Middle frontal gyrus (tissue), 1 donor: ENCODE results near the gene CLDN6.

Source experiments
- DNase-seq: peaks from one replicate; pipeline ENCODE4 v3.0.0-alpha.2; 2015; ENCODE audit warnings: low spot score; ENCODE audit errors: extremely low spot score

The CLDN6 gene

DNA sequence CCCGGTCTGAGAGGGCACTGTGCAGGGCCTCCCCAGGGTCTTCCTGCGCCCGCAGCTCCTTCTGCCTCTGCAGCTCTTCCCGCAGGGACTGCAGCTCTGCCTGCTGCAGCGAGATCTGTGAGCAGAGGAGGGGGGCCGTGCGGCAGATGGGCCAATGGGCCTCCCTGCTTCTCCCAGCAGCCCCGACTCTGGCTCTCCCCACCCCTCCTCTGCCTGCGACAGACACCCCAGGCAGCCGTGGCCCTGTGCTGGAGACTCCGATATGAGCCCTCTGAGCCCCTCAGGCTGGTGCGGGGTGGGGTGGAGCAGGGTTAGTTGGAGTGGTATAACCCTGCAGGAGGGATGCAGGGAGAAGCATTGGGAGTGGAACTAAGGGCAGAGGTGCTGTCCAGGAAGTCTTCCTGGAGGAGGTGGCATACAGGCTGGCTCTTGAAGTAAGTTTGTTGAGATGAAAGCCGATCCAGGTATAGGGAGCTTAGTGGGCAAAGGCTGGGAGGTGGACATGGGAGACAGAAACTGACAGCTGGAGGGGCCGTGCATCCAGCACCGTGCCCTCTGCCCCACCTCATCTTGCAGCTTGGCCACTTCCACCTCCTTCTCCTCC lies 10.8 kb upstream of the CLDN6 start:
- no peak for DNase-seq

DNA sequence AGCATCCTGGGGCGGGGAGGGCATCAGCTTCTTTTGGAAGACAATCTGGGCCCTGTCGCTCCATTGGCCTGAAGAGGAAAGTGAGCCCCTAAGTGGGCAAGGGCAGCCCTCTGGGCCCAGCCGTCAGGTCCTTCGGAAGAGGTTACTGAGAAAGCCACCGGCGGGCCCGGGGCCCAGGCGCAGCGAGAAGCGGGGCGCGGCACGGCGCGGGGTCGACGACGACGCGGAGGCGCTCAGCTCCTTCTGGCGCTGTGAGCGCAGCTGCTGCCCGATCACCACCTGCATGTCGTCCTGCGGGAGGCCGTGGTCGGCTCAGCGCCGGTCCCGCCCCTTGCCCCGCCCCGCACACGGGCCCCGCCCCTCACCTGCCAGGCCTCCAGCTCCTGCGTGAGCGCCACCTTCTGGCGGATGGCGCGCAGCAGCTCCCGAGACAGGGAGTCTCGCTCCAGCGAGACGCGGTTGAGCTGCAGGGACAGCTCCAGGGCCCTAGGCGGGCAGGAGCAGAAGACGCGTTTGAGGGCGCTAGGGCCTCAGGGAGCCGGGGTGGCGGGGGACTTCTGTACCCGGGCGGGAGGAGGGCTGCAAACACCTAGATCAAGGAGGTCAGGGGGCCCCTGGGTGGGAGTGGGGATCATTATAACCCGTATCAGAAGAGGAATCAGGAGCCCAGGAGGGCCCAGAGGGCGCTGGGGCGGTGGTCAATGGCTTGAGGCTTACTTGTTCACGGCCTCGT lies 10.2 kb upstream of the CLDN6 start:
- DNase-seq: peak; percentile 46

- DNase-seq: no peak
Observed at GRCh38 chr16:3027489-3027795, 9.5 kb upstream of the CLDN6 start.

DNA sequence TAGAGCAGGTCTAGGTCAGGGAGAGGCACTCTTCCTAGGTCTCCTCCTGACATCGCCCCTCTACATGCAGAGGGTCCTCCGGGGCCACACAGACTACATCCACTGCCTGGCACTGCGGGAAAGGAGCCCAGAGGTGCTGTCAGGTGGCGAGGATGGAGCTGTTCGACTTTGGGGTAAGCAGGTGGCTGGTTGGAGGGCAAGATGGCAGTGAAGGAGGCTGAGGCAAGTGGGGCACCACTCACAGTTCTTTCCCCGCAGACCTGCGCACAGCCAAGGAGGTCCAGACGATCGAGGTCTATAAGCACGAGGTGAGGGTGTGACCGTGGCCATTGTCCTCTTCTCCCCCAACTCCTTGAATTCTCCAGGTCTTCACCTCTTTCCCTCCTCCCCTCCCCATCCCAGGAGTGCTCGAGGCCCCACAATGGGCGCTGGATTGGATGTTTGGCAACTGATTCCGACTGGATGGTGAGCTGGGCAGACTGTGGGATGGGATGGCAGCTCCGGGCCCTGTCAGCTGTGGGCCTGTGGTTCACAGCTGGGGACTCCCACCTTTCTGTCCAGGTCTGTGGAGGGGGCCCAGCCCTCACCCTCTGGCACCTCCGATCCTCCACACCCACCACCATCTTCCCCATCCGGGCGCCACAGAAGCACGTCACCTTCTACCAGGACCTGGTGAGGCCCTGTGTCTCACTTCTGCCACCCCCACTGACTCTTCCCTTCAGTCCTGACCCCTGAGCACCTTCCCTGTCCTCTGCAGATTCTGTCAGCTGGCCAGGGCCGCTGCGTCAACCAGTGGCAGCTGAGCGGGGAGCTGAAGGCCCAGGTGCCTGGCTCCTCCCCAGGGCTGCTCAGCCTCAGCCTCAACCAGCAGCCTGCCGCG lies 8.9 kb upstream of the CLDN6 start:
- no peak for DNase-seq

- no peak for DNase-seq
Observed at GRCh38 chr16:3026003-3026378, 8.0 kb upstream of the CLDN6 start.

GRCh38 chr16:3025032-3026002 lies 7.3 kb upstream of the CLDN6 start:
- no peak for DNase-seq

DNA sequence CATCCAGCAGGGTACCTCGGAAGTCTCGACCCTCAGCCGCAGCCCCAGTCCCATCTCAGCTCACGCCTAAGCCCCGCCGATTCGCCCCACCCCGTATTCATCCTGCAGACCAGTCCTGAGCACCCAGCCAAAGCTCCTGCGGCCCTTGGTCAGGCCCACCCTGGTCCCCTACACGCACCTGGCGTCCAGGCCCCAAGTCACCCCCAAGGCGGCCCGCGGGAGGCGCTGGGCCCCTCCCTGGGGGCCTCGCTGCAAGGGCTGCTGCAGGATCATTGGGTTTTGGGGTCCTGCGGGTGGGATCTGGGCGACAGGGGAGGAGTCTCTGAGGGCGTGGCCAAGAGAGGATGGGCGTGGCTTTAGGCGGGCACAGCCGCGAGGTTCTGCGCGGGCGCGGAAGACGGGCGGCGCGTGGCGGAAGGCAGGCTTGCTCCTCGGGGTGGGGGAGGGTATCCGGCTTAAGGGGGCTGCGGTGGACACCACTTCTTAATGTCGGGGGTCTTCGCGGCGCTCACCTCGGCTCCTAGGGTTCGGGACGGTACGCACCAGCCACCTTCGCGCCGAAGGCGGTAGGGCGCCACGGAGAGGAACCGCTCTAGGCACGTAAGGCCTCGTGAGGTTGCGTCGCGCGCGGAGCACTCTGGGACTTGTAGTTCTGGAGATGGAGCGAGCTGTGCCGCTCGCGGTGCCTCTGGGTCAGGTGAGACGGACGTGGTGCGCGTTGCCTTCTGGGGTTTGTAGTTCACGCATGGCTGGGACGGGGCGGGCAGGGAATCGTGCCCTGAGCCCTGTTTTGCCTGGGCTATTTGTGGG lies 5.9 kb upstream of the CLDN6 start, which contains the start of the genes HCFC1R1 and THOC6:
Gene HCFC1R1 (minus strand): TSS at position 274 of the 810 bp plus-strand sequence. CDS start 1 bp downstream, at position 273.
Gene THOC6 (plus strand): TSS at position 367 of the 810 bp plus-strand sequence. CDS start 292 bp downstream, at position 659.
- peak; percentile 96 for DNase-seq

DNA sequence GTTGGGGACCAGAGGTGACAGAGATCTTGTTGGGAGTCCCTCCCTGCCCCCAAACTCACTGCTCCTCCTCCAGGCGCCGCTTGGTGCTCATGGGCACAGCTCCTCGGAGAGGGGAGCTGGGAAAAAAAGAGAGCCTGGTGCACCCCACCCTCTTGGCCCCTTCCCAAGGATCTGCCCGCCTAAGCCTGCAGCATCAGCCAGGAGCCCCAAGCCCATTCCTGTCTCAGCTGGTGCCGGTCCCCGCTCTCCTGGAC lies 5.4 kb upstream of the CLDN6 start:
- DNase-seq: no peak

GRCh38 chr16:3022684-3023414 lies 4.9 kb upstream of the CLDN6 start:
- no peak for DNase-seq

- no peak for DNase-seq
Observed at GRCh38 chr16:3022208-3022683, 4.3 kb upstream of the CLDN6 start.

- DNase-seq: no peak
Observed at GRCh38 chr16:3021449-3022207, 3.6 kb upstream of the CLDN6 start.

DNA sequence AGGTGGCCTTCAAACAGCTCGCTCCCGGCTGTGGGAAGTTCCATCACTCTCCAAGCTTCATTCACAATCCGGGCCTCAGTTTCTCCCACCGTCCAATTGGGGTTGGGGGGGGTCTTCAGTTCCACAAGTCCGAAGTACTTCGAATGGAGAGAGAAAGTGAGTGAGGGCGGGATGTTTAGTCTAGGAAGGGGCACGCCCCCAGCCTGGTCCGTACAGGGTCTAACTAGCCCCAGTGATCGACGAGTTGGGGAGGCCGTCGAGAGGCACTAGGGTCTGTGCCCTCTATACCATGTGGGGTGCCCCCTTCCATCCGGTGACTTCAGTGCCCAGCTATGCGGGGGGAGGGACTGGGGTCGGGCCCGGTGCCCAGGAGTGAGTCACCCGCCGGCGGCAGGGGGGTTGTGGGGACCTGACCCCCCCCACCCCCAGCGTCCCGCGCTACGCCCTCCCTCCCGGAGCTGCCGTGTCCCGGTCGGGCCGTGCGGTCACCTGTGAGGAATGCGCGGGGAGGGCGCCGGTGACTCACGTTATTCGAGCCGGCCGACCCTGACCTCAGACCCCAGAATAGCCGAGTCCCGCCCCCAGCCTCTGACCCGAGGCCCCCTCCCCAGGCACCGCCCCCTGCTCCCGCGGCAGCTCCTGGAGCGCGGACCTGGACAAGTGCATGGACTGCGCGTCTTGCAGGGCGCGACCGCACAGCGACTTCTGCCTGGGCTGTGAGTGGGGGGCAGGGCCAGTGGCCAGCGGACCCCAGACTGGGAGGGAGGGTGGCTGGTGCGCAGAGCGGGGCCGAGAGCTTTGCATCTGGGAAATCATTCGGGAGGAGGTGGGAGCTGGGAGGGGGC lies 2.8 kb upstream of the CLDN6 start:
- no peak for DNase-seq

DNA sequence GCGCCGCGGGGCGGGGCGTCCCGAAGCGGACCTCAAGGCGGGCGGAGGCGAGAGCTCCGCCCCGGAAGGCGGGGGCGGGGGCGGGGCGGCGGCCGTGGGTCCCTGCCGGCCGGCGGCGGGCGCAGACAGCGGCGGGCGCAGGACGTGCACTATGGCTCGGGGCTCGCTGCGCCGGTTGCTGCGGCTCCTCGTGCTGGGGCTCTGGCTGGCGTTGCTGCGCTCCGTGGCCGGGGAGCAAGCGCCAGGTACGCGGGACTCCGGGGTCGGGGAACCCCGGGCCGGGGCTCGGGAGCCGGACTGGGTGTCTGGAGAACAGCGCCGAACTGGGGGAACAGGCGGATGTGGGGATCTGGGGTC lies 2.2 kb upstream of the CLDN6 start, which contains the start of gene TNFRSF12A:
Gene TNFRSF12A (plus strand): TSS at position 122 of the 357 bp plus-strand sequence. CDS start 30 bp downstream, at position 152.
- no peak for DNase-seq

DNA sequence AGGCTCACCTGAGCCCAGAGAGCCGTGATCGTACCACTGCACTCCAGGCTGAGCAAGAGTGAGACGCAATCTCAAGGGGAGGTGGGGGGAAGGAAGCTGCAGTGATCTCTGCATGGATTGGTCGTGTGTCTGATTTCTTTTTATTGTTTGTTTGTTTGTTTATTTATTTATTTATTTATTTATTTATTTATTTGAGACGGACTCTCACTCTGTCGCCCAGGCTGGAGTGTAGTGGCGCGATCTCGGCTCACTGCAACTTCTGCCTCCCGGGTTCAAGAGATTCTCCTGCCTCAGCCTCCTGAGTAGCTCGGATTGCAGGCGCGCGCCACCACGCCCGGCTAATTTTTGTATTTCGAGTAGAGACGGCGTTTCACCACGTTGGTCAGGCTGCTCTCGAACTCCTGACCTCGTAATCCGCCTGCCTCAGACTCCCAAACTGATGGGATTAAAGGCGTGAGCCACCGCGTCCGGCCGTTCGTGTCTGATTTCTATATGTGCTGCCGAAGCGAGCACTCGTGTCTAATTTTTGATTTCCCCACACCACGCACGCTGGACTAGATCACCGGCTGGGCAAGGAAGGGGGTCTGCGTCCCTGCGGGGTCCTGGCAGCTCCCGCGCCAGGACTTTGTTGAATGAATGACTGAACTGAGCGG lies 1.7 kb upstream of the CLDN6 start:
- DNase-seq: no peak

- DNase-seq: no peak
Observed at GRCh38 chr16:3017344-3017743, 639 bp downstream of the CLDN6 start.

DNA sequence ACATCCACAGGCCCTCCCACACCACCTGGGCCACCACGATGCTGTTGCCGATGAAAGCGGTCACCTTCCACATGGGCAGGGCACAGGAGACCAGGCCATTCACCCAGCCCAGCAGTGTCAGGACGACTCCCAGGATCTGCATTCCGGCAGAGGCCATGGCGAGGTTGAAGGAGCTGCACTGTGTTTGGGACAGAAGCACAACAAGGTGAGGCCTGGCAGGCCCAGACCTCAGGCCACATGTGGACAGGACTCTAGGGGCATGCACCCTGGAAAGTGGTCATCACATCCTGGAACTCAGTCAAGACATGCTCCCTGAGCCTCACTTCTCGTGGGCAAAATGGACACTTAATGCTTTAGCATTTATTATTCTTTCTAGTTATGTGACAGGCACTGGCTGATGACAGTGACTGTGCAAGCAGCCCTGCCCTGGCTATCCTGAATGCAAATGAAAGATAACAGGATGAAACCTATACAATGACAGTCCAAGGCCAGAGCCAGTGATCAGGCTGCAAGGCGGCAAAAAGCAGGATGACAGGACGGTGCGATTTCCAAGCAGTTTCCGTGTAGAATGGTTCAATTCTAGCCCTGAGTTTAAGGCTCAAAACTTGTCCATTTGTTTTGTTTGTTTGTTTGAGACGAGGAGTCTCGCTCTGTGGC lies 2.0 kb downstream of the CLDN6 start:
- no peak for DNase-seq

- DNase-seq: no peak
Observed at GRCh38 chr16:3014971-3015370, 3.0 kb downstream of the CLDN6 start.
